H1 (cell line): ENCODE measurements around the gene CLIC3. TPM values are rescaled to one million over a fixed set of nuclear protein-coding genes. Genes with fewer than 3 reads are reported as not detected.

Experiments used
- CTCF ChIA-PET: fragments of 300-600 bp; sonication (Branson Sonifier 250); formaldehyde crosslinking; loops from one replicate; lab custom pipeline; 2021; ENCODE audit not compliant: partially characterized antibody; lab: Charles Lee
- POLR2A ChIA-PET: fragments of 300-600 bp; sonication (Branson Sonifier 250); formaldehyde crosslinking; loops from one replicate; lab custom pipeline; 2021; ENCODE audit warnings: inconsistent platforms; ENCODE audit not compliant: partially characterized antibody; lab: Charles Lee
- DNase-seq, 2 experiments: peaks; one replicate each; pipeline versions ENCODE4 v3.0.0 to v3.0.0-alpha.2; 2010 to 2022; ENCODE audit warnings: low spot score in 2 of 2, low read depth in 1 of 2, mixed read lengths in 1 of 2
- FAIRE-seq: peaks from 2 replicates; lab custom pipeline; 2011; peaks lifted over from hg19 to GRCh38; lab: Jason Lieb, UNC
- H2AFZ ChIP-seq: 2 replicates; pipeline ENCODE4 v1.8.1; 2012; ENCODE audit warnings: low read length, inconsistent platforms
- H2AK5ac ChIP-seq: 2 replicates; pipeline ENCODE4 v1.6.1; 2013; ENCODE audit warnings: low read depth, low read length
- H2BK120ac ChIP-seq: replicated peaks from 2 replicates; pipeline ENCODE3; 2013; ENCODE audit warnings: low read depth, low read length, inconsistent platforms
- H2BK12ac ChIP-seq: 2 replicates; pipeline ENCODE4 v1.6.1; 2013; ENCODE audit warnings: low read depth, low read length
- H2BK15ac ChIP-seq: 2 replicates; pipeline ENCODE4 v1.6.1; 2013; ENCODE audit warnings: low read length
- H2BK20ac ChIP-seq: 2 replicates; pipeline ENCODE4 v1.6.1; 2013; ENCODE audit warnings: low read length
- H2BK5ac ChIP-seq: 2 replicates; pipeline ENCODE4 v1.6.1; 2013; ENCODE audit warnings: low read depth, low read length
- H3K14ac ChIP-seq: 2 replicates; pipeline ENCODE4 v1.6.1; 2013; ENCODE audit warnings: inconsistent platforms; ENCODE audit not compliant: insufficient read length
- H3K18ac ChIP-seq: 2 replicates; pipeline ENCODE4 v1.6.1; 2013; ENCODE audit warnings: low read length; ENCODE audit errors: extremely low read depth
- H3K23ac ChIP-seq: 2 replicates; pipeline ENCODE4 v1.6.1; 2013; ENCODE audit warnings: inconsistent platforms; ENCODE audit not compliant: insufficient read length
- H3K23me2 ChIP-seq: 2 replicates; pipeline ENCODE4 v1.6.1; 2013; ENCODE audit warnings: low read depth, low read length
- H3K27ac ChIP-seq: 2 replicates; pipeline ENCODE4 v1.6.1; 2011; ENCODE audit warnings: low read depth, low read length, inconsistent platforms
- H3K27me3 ChIP-seq, 4 experiments: replicated peaks in 1 of 4; 1 replicate in 1 of 4; 2 replicates in 3 of 4; pipeline versions ENCODE4 v1.6.1 to v1.8.1; 2011 to 2013; ENCODE audit warnings: low read length in 3 of 4, mild to moderate bottlenecking in 3 of 4, inconsistent platforms in 2 of 4, mixed read lengths in 2 of 4, moderate library complexity in 1 of 4; ENCODE audit not compliant: control insufficient read depth in 3 of 4, insufficient read depth in 3 of 4; ENCODE audit errors: extremely low read depth in 1 of 4
- H3K36me3 ChIP-seq, 4 experiments: 2 replicates each; pipeline versions ENCODE4 v1.6.1 to v1.8.1; 2011 to 2013; ENCODE audit warnings: mild to moderate bottlenecking in 4 of 4, low read length in 3 of 4, moderate library complexity in 2 of 4, control low read depth in 1 of 4, inconsistent platforms in 1 of 4; ENCODE audit not compliant: insufficient read depth in 4 of 4, control insufficient read depth in 2 of 4
- H3K4ac ChIP-seq: replicated peaks from 2 replicates; pipeline ENCODE3; 2013; ENCODE audit warnings: low read length, low read depth, mixed read lengths, inconsistent platforms; ENCODE audit not compliant: insufficient read length
- H3K4me1 ChIP-seq, 4 experiments: replicated peaks in 1 of 4; 1 replicate in 1 of 4; 2 replicates in 3 of 4; pipeline versions ENCODE4 v1.6.1 to v1.8.1; 2011 to 2013; ENCODE audit warnings: low read length in 3 of 4, inconsistent platforms in 2 of 4, mixed read lengths in 1 of 4; ENCODE audit not compliant: insufficient read depth in 4 of 4, control insufficient read depth in 3 of 4
- H3K4me2 ChIP-seq, 2 experiments: 2 replicates each; pipeline versions ENCODE4 v1.6.1 to v1.8.1; 2011 to 2013; ENCODE audit warnings: low read depth in 2 of 2, low read length in 2 of 2, control low read depth in 1 of 2, inconsistent platforms in 1 of 2, mild to moderate bottlenecking in 1 of 2; ENCODE audit not compliant: insufficient read depth in 1 of 2
- H3K4me3 ChIP-seq, 4 experiments: fragments of 200-600, 300-600 bp in 1 of 4; sonication (generic), shearing (Covaris generic), sonication (Bioruptor Twin) in 1 of 4; 2 replicates each; pipeline versions ENCODE4 v1.5.1 to v1.8.1; 2011 to 2016; ENCODE audit warnings: low read length in 4 of 4, low read depth in 3 of 4, control low read depth in 2 of 4, inconsistent platforms in 2 of 4, mild to moderate bottlenecking in 2 of 4, mixed read lengths in 1 of 4, moderate library complexity in 1 of 4; ENCODE audit not compliant: insufficient read depth in 2 of 4; ENCODE audit errors: extremely low read depth in 1 of 4
- H3K56ac ChIP-seq: replicated peaks from 2 replicates; pipeline ENCODE3; 2013; ENCODE audit warnings: low read depth, mild to moderate bottlenecking, mixed read lengths, low read length, inconsistent platforms; ENCODE audit not compliant: insufficient read length
- H3K79me1 ChIP-seq: 2 replicates; pipeline ENCODE4 v1.6.1; 2013; ENCODE audit warnings: low read depth, low read length, control low read depth
- H3K79me2 ChIP-seq, 2 experiments: 2 replicates each; pipeline versions ENCODE4 v1.6.1 to v1.8.1; 2012 to 2013; ENCODE audit warnings: low read length in 2 of 2, mild to moderate bottlenecking in 2 of 2, inconsistent platforms in 1 of 2; ENCODE audit not compliant: insufficient read depth in 2 of 2, control insufficient read depth in 1 of 2
- H3K9ac ChIP-seq, 4 experiments: replicated peaks in 1 of 4; 1 replicate in 1 of 4; 2 replicates in 3 of 4; pipeline versions ENCODE4 v1.6.1 to v1.8.1; 2011 to 2013; ENCODE audit warnings: low read depth in 3 of 4, low read length in 3 of 4, control low read depth in 2 of 4, mild to moderate bottlenecking in 2 of 4, moderate library complexity in 2 of 4, inconsistent platforms in 1 of 4; ENCODE audit errors: extremely low read depth in 1 of 4
- H3K9me3 ChIP-seq, 2 experiments: 2 replicates each; pipeline versions ENCODE4 v1.6.1 to v1.8.1; 2012 to 2013; ENCODE audit warnings: mild to moderate bottlenecking in 2 of 2, moderate library complexity in 2 of 2, control low read depth in 1 of 2, inconsistent platforms in 1 of 2, low read depth in 1 of 2, low read length in 1 of 2, mixed read lengths in 1 of 2; ENCODE audit not compliant: insufficient read depth in 2 of 2
- H4K20me1 ChIP-seq, 2 experiments: replicated peaks in 1 of 2; 2 replicates each; pipeline versions ENCODE3 to v1.8.1; 2011 to 2013; ENCODE audit warnings: inconsistent platforms in 2 of 2, low read length in 2 of 2, mild to moderate bottlenecking in 1 of 2; ENCODE audit not compliant: insufficient read depth in 2 of 2, control insufficient read depth in 1 of 2
- H4K5ac ChIP-seq: 2 replicates; pipeline ENCODE4 v1.6.1; 2013; ENCODE audit warnings: low read length, low read depth, mixed read lengths, inconsistent platforms; ENCODE audit not compliant: insufficient read length
- H4K8ac ChIP-seq: 2 replicates; pipeline ENCODE4 v1.8.0; 2013; ENCODE audit warnings: mild to moderate bottlenecking, moderate library complexity, low read length, inconsistent platforms; ENCODE audit not compliant: insufficient read depth; ENCODE audit errors: extremely low read depth
- H4K91ac ChIP-seq: replicated peaks from 2 replicates; pipeline ENCODE3; 2013; ENCODE audit warnings: low read length, mixed read lengths, inconsistent platforms; ENCODE audit not compliant: insufficient read length
- WGBS, 2 experiments: shearing (Covaris generic) in 1 of 2; methylation state at CpG; one replicate each; pipeline versions ENCODE4 v1.1.6 to v1.1.7; 2013 to 2015; ENCODE audit warnings: low lambda C conversion rate in 2 of 2, mixed read lengths in 2 of 2, inconsistent platforms in 1 of 2, low coverage in 1 of 2, missing lambda C conversion rate in 1 of 2; ENCODE audit not compliant: insufficient replicate concordance in 2 of 2, insufficient coverage in 1 of 2, insufficient read length in 1 of 2; ENCODE audit errors: extremely low coverage in 1 of 2, missing lambda C conversion rate in 1 of 2; 5-methylcytosine and 5-hydroxymethylcytosine counted together
- polyA plus RNA-seq, 7 experiments: library from polyadenylated mRNA; depleted of rRNA in 3 of 7; stranded (reverse) in 5 of 7; unstranded in 2 of 7; fragments of >200 nt in 5 of 7; fragments of 200-250 nt in 2 of 7; gene quantifications; 1 replicate in 5 of 7; 2 replicates in 1 of 7; 4 replicates in 1 of 7; pipeline versions ENCODE4 v1.2.1 to v1.2.3, GENCODE V29; 2011 to 2013; ENCODE audit warnings: missing spikeins in 2 of 7, mixed read lengths in 2 of 7
- total RNA-seq: library from RNA; stranded (reverse); fragmentation: NEBNext Ultra II Directional; extraction: Animal tissue kit (Norgen Biotek cat#: 25700); gene quantifications from 2 replicates; pipeline ENCODE4 v1.2.1, GENCODE V29; 2021

Gene CLIC3
- total and polyA plus RNA-seq, 2 of the 8 experiments (the other 6 are each of a cell fraction or from before 2014, with no cell fraction given) = 0.12 TPM; not detected in 1

DNA sequence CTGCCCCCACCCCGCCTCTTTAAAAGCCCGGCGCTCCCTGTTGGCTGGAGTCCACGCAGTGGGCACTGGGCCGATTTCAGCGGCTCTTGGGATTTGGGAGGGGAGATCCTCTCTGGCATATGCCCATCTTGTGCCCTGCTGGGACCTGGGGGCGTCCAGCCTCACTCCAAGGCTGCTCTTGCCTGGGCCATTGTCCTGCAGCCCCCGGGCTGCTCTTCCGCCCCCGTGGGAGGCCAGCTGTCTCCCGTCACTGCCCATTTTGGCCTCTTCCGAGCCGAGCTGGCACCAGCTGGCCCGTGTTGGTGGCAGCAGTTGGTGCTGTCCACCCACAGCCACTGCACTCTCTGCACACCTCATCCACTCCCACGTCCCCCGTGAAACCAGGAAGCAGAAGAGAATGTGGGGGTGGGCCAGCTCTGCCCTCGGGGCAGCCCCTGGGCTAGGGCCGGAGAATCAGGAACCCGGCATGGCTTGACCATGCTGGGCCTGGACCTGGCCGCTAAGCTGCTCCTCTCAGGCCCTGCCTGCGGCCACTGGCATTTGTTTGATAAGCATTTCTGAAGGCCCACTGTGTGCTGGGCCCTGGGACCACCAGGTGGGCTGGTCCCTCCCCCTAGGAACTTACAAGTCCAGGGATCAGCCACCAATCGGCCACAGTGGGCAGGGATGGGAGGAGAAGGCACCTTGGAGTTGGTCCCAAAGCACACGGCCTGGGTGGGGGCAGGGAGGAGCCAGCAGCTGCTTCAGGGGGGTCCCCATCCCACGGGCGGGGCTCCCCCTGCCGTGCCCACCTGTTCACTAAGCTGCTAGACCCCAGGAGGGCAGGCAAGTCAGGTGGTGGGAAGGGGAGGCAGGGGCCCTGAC, 49.1 kb downstream of the CLIC3 start:
- no peaks in the 10 kb centered on the region for H3K79me1 ChIP-seq
- POLR2A ChIA-PET = interaction anchor here (1.0 to 1.3 kb wide), 5 partner anchors 35 to 222 kb away, joined by 3 to 5 read pairs (median 3); no protein-coding TSS in a partner anchor
- H3K27ac ChIP-seq = no peak overlapping the region
- peak overlapping the region; percentile 75 for H4K8ac ChIP-seq
- H3K27me3 ChIP-seq = no peaks in the 10 kb centered on the region
- no peak overlapping the region for H3K14ac ChIP-seq
- H3K4ac ChIP-seq = peak overlapping the region; percentile 93
- H3K9me3 ChIP-seq = no peaks in the 10 kb centered on the region
- no peak overlapping the region for H2AK5ac ChIP-seq
- H4K20me1 ChIP-seq = peaks cover 5 to 10% of the 10 kb centered on the region in 2 experiments
- no peak overlapping the region for H2BK120ac ChIP-seq
- FAIRE-seq (no peak), DNase-seq (no peak)
- no peak overlapping the region for H2BK20ac ChIP-seq
- H4K5ac ChIP-seq = no peak overlapping the region
- H3K9ac ChIP-seq = no peak overlapping the region
- H2BK15ac ChIP-seq = 0 out of 2 replicates have a peak overlapping the region, but pooled peaks have one; percentile 81
- WGBS, 2 experiments = 89% methylated on average over 22 of the region's 26 CpGs; no CpG with 5 or more reads in 1 of the 2 experiments
- peak overlapping the region; percentile 68; the same call in 1 of the 2 replicates for H2BK12ac ChIP-seq
- H2AFZ ChIP-seq = no peak overlapping the region
- peaks cover 0 to 3% of the 10 kb centered on the region in 2 experiments; a peak in 1 of 4 replicates for H3K79me2 ChIP-seq
- CTCF ChIA-PET = interaction anchor here (0.6 to 4.4 kb wide), 52 partner anchors 8 to 496 kb away, joined by 3 to 63 read pairs (median 5); partner anchors contain the start of genes ABCA2, AJM1, CLIC3 and FUT7
- peaks cover 0 to 25% (median 17%) of the 10 kb centered on the region in 4 experiments; a peak in 5 of 7 replicates for H3K4me1 ChIP-seq
- H3K56ac ChIP-seq = no peak overlapping the region
- H3K23ac ChIP-seq = no peak overlapping the region
- H2BK5ac ChIP-seq = peak overlapping the region; percentile 78; the same call in 1 of the 2 replicates
- no peak overlapping the region for H4K91ac ChIP-seq
- H3K4me2 ChIP-seq = no peak overlapping the region
- peaks cover 0 to 8% (median 2%) of the 10 kb centered on the region in 4 experiments; a peak in 4 of 8 replicates for H3K36me3 ChIP-seq
- peaks cover 8% of the 10 kb centered on the region; the same call in 1 of the 2 replicates for H3K23me2 ChIP-seq
- no peak overlapping the region for H3K4me3 ChIP-seq
- H3K18ac ChIP-seq = no peak overlapping the region; the same call in 1 of the 2 replicates
